Ecto neural progenitor cell (in vitro differentiated cells): Measurements from ENCODE around the gene CUL5.

Experiments
- DNase-seq: peaks from one replicate; pipeline ENCODE4 v3.0.0-alpha.2; 2018; ENCODE audit warnings: low spot score

Gene CUL5

GRCh38 chr11:108008656-108009496, at the start of gene CUL5:
Gene CUL5 (plus strand): TSS chr11:108008898. CDS start chr11:108009349, 451 bp downstream.
- peak; percentile 93 for DNase-seq

DNA sequence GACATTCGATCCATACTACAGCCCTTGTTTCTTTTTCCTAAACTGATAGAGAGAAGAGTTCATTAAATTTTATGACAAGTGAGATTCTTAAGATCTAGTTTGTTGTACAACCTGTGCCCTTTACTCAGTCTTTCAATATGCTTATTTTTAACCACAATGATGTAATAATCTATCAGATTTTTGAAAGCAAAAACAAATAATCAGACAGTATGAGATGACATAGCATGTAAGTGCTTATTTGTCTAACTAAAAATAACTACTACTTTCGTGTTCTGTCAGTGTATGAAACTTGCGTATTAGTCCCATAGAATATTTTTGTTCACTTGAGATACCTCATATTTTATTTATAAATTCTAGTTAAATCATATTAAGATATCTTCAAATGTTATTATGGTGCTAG, 47.2 kb upstream of the CUL5 start:
- DNase-seq: no peak

DNA sequence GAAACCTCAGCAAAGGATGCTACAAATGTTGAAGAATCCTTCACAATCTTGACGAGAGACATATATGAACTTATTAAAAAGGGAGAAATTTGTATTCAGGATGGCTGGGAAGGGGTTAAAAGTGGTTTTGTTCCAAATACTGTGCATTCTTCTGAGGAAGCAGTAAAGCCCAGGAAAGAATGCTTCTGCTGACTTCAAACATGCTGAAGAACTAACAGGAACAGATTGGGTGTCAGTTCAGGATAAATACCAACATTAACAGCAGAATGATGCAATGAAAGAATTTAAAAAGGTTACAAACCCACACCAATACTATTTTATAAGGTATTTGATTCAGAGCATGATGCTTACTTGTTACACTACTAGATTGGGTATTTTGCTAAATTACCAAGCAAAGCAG, 46.5 kb upstream of the CUL5 start:
- DNase-seq: no peak

- no peak for DNase-seq
Observed at GRCh38 chr11:107963091-107963490, 45.6 kb upstream of the CUL5 start.

GRCh38 chr11:107969219-107969618, 39.5 kb upstream of the CUL5 start:
- DNase-seq: no peak

DNA sequence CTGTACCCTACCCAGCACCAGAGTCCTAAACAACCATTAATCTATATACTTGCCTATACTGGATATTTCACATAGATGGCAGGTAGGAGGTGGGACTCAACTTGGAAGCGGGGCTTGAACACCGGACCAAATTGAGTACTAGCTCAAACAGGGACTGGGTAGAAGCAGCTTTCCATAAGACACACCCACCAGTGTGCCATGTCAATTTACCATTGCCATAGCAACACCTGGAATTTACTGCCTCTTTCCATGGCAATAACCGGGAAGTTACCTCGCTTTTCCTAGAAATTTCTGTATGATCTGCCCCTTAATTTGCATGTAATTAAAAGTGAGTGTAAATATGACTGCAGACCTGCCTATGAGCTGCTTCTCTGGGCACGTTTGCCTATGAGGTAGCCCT, 38.6 kb upstream of the CUL5 start:
- no peak for DNase-seq

DNA sequence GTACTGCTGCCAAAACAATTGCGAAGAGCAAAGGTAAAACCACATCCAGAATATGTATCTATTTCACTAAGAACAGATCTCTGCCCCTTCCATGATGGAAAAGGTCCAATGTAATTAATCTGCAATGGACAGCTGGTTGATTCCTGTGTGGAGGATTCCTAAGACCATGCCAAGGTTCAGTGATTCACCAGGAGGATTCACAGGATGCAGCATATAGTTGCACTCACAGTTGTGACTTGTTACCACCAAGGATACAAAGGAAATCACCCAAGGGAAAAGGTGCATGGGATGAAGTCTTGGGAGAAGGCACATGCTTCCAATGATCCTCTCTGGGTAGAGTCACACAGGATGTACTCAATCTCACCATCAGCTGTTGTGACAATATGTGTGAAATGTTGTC, 35.1 kb upstream of the CUL5 start:
- no peak for DNase-seq

DNA sequence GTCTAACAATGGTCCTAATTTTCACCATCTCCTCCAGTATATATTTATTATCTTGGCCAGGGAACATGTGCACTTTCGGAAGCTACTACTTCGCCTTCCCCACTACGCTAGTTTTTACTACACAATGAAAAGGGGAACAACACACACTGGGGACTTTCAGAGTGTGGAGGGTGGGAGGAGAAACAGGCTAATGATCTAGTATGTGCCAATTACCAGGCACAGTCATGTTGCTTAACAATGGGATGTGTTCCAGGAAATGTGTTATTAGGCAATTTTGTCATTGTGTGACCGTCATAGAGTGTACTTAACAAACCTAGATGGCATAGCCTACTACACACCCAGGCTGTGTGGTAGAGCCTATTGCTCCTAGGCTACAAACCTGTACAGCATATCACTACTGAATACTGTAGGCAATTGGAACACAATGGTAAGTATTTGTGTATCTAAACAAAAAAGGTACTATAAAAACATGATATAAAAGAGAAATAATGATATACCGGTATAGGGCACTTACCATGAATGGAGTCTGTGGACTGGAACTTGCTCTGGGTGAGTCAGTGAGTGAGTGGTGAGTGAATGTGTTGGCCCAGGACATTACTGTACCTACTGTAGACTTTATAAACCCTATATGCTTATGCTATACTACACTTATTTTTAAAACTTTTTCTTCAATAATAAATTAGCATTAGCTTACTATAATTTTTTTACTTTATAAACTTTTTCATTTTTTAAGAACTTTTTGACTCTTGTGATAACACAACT, 20.1 kb upstream of the CUL5 start:
- DNase-seq: no peak

- no peak for DNase-seq
Observed at GRCh38 chr11:107991868-107992414, 16.8 kb upstream of the CUL5 start.

DNA sequence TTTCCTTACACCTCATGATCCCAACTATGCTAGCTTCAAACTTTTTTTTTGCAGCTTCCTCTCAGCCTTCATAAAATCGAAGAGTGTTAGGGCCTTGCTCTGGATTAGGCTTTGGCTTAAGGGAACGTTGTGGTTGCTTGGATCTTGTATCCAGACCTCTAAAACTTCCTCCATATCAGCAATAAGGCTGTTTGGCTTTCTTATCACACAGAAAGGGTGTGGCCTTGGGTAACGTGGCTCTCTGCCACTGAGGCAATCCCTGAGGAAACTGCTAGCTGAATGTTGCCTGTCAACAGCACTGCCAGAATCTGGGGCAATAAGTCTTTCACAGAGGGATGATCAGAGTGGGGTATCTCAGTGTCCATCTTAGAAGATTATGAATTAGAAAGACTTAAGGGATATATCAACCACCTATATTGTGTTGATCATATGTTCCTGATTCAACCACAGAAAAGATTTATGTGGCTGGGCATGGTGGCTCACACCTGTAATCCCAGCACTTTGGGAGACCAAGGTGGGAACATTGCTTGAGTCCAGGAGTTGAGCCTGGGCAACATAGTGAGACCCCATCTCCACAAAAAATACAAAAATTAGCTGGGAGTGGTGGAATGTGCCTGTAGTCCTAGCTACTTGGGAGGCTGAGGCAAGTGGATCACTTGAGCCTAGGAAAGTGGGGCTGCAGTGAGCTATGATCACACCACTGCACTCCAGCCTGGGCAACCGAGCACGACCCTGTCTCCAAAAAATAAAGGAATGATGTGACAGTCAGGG, 12.5 kb upstream of the CUL5 start:
- DNase-seq: no peak

DNA sequence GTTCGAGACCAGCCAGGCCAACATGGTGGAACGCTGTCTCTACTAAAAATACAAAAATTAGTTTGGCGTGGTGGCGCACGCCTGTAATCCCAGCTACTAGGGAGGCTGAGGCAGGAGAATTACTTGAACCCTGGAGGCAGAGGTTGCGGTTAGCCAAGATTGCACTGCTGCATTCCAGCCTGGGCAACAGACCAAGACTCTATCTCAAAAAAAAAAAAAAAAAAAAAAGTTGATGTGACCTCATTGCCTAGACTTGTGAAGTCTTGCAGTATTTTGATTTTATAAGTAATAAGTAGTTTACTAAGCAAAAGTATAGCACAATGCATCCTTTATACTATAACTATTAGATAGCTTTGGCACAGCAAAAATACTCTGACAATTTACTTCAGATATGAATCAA, 9.9 kb upstream of the CUL5 start:
- DNase-seq: no peak

- DNase-seq: peak; percentile 75
Observed at GRCh38 chr11:107999759-108000455, 8.8 kb upstream of the CUL5 start.

- DNase-seq: no peak
Observed at GRCh38 chr11:108002476-108002875, 6.2 kb upstream of the CUL5 start.

GRCh38 chr11:108003623-108004022, 5.1 kb upstream of the CUL5 start:
- no peak for DNase-seq

GRCh38 chr11:108007819-108008218, 879 bp upstream of the CUL5 start:
- no peak for DNase-seq

DNA sequence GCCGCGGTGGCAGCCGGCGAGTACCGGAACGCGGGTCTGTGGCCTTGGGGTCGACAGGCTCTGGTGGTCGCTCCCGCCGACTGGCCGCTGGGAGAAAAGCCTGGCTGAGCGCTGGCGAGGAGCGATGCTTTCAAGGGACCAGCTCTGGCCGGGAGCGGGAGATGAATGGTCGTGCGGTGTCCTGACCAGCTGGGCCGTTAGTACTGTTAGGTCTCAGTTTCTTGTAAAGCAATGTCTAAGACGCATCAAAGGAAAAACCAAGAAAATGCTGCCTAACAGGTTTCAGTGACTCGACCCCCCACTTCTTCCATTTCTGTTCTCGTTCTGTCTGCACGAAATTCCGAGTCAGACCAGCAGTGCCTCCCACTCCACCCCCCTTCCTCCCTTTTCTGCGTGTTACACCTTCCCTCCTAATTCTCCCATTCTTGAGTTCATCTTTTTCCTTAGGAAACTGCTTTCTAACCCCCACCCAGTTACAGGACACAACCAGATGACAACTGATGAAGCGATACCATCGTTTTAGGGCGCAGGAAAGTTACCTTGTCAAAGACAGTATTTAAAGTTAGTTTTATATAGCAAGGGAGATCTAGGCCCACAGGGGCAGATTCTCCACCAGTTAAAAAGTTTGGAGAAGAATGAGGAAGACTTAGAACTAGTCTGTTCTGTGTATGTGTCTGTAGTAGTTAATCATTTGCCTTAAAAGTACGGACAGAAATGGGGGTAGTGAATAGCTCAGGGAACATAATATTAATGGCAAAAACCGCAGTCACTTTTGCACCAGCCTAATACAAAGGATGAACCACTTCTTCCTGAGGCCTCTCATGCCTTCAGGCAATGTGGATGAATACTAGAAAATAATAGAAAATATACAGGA, 1.0 kb downstream of the CUL5 start:
- no peak for DNase-seq

- no peak for DNase-seq
Observed at GRCh38 chr11:108012139-108012725, 3.5 kb downstream of the CUL5 start.

DNA sequence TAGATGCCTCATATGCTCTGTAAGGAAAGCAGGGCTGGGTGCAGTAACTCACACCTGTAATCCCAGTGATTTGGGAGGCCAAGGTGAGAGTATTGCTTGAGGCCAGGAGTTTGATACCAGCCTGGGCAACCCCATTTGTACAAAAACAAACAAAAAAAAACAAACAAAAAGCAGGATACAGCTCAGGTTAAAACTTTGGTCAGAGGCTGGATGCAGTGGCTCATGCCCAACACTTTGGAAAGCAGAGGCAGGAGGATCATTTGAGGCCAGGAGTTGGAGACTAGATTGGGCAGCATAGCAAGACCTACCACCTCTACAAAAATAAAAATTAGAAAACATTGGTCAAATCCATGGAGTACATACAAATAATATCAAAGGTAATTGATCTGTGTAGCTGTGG, 7.9 kb downstream of the CUL5 start:
- no peak for DNase-seq

DNA sequence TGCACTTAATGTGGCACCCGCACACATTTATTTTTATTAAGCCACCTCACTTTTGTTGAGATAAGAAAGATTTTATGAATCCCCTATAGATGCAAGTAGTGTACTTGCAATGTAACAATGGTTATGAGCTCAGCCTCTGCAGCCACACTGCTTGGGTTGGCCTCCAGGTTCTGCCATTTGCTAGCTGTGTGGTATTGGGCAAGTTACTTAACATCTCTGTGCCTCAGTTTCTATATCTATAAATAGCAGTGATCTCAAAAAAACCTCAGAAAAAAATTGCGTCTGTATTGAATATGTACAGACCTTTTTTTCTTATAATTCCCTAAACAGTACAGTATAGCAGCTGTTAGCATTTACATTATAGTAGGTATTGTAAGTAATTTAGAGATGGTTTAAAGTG, 10.0 kb downstream of the CUL5 start:
- no peak for DNase-seq

GRCh38 chr11:108019870-108020540, 11.3 kb downstream of the CUL5 start:
- DNase-seq: no peak
